ENCODE results near the gene ACP3. TPM values are rescaled to one million over a fixed set of nuclear protein-coding genes. Genes with fewer than 3 reads are reported as not detected.

ACP3 gene
- total and polyA plus RNA-seq, 2 of the 13 experiments (the other 11 are each of a cell fraction or from before 2014, with no cell fraction given) = not detected

DNA sequence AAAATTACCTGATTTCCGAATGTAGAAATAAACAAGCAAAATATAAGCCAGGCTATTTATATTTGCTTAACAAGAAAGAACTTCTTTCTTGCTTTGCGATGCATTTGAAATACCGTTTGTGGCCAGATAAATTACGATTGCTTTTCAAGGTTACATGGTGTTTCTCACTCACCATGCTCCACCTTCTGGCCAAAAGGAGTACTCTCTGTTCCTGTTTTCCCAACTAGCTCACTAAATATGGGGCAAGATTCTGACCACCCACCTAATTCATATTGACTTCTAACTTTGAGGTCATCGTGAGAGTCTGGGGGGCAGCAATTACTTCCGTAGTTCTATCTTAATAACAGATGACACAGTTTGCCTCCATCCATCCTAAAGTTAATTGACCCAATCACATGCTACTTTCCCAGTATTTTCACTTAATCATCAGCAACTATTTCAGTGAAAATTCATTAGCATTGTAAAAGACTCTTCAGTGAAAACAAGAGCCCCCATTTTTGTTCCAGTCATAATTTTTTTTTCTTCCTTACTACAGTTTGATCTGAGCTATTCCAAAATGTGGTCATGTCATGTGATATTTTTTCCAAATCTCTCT is 25.9 kb downstream of the ACP3 start:
- ChIA-PET CTCF (ENCODE audit: low intra/inter-chr PET ratio, low total read pairs) (interaction anchor here (1.2 to 1.8 kb wide), 3 partner anchors 56 to 90 kb away, joined by 3 to 34 read pairs (median 6); no protein-coding TSS in a partner anchor), POLR2A (no interaction called here)
- Histone ChIP-seq H2AFZ (ENCODE audit: low read length) (no peak overlapping the region), H4K20me1 (ENCODE audit: insufficient read depth, low read length) (no peaks in the 10 kb centered on the region), H3K36me3 (replicated peaks in 1 of 2; ENCODE audit: control insufficient read depth in 1 of 2, insufficient read depth in 2 of 2, low read length in 2 of 2) (no peaks in the 10 kb centered on the region), H3K79me2 (ENCODE audit: insufficient read depth, low read length) (no peaks in the 10 kb centered on the region), H3K4me1 (ENCODE audit: insufficient read depth, low read length) (no peaks in the 10 kb centered on the region), H3K9ac (ENCODE audit: insufficient read depth, low read depth, low read length) (no peak overlapping the region), H3K27me3 (ENCODE audit: control insufficient read depth in 1 of 2, insufficient read depth in 2 of 2, low read length in 2 of 2) (0 out of 5 replicates have a peak, but pooled peaks cover 0 to 2% of the 10 kb centered on the region in 2 experiments), H3K4me3 (replicated peaks in 1 of 3; ENCODE audit: insufficient read depth in 1 of 3, low read depth in 2 of 3, low read length in 3 of 3) (no peak overlapping the region), H3K4me2 (ENCODE audit: low read depth, low read length) (no peak overlapping the region), H3K27ac (ENCODE audit: extremely low read length, insufficient read depth, low read length) (no peak overlapping the region), H3K9me3 (ENCODE audit: low read length) (no peaks in the 10 kb centered on the region)
- DNase-seq (ENCODE audit: low spot score) = peak; percentile 50
- peak; percentile 78 for ATAC-seq
- peak; percentile 56 for FAIRE-seq
- TF ChIP-seq, protein P1, sequence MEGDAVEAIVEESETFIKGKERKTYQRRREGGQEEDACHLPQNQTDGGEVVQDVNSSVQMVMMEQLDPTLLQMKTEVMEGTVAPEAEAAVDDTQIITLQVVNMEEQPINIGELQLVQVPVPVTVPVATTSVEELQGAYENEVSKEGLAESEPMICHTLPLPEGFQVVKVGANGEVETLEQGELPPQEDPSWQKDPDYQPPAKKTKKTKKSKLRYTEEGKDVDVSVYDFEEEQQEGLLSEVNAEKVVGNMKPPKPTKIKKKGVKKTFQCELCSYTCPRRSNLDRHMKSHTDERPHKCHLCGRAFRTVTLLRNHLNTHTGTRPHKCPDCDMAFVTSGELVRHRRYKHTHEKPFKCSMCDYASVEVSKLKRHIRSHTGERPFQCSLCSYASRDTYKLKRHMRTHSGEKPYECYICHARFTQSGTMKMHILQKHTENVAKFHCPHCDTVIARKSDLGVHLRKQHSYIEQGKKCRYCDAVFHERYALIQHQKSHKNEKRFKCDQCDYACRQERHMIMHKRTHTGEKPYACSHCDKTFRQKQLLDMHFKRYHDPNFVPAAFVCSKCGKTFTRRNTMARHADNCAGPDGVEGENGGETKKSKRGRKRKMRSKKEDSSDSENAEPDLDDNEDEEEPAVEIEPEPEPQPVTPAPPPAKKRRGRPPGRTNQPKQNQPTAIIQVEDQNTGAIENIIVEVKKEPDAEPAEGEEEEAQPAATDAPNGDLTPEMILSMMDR (CRISPR knock-in tag; IDR thresholded peaks at IDR 0.05) = peak; percentile 78
- TF ChIP-seq RAD21 (CRISPR knock-in tag; IDR thresholded peaks at IDR 0.05) (peak; percentile 53; the same call in 1 of the 2 replicates), SMC3 (IDR thresholded peaks at IDR 0.05; ENCODE audit: low read length) (peak; percentile 77), STAG1 (CRISPR knock-in tag; IDR thresholded peaks at IDR 0.05) (peak; percentile 59), ZNF7 (CRISPR knock-in tag; IDR thresholded peaks at IDR 0.05) (no peak)
- TF ChIP-seq, protein P2, sequence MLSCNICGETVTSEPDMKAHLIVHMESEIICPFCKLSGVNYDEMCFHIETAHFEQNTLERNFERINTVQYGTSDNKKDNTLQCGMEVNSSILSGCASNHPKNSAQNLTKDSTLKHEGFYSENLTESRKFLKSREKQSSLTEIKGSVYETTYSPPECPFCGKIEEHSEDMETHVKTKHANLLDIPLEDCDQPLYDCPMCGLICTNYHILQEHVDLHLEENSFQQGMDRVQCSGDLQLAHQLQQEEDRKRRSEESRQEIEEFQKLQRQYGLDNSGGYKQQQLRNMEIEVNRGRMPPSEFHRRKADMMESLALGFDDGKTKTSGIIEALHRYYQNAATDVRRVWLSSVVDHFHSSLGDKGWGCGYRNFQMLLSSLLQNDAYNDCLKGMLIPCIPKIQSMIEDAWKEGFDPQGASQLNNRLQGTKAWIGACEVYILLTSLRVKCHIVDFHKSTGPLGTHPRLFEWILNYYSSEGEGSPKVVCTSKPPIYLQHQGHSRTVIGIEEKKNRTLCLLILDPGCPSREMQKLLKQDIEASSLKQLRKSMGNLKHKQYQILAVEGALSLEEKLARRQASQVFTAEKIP (CRISPR knock-in tag; IDR thresholded peaks at IDR 0.05; ENCODE audit: borderline replicate concordance) = no peak
- 2% methylated on average over 6 of the region's 6 CpGs for WGBS (ENCODE audit: low lambda C conversion rate)
- BruUV-seq (replicated peaks) = no TSS peak
- in situ Hi-C loops (cut with HindIII; ENCODE audit: extremely low pct_ligation_motif_present, low pct_unique_long_range_greater_than_20kb) (no loop called here), intact Hi-C loops (cut with micrococcal nuclease; ENCODE audit: unreplicated experiment) (loop anchor here (1.0 kb wide), 2 partner anchors 86 to 90 kb away; no protein-coding TSS in a partner anchor)

Data from HepG2 (cell line).